NCI-H146 (cell line): ENCODE data around the gene LEO1.
"Not testable (repeated sequence)": the region's sequence is repeated elsewhere in the genome, so short reads cannot be mapped to it uniquely, and the experiment has no call there.

Experiments used
- DNase-seq: peaks from one replicate; lab custom pipeline; 2025; lab: John Stamatoyannopoulos, UW

The LEO1 gene

DNA sequence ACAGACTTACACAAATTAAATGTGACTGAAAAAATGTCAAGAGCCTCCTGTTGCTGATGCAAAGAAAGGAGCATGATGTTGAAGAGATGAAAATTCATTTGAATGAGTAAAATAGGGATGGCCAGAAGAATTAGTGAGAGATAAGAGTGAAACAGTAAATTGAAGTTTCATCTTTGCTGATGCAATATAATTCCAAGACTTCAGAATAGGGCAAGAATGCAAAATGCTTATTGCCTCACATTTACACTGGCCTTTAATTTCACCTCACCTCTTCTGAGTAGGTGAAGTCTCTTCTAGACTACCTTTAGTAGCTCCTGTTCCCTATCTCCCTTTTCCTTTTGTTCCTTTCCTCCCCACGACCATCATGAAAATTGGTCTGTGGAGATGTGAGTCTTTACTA is 32.1 kb upstream of the LEO1 start:
- DNase-seq: no peak

DNA sequence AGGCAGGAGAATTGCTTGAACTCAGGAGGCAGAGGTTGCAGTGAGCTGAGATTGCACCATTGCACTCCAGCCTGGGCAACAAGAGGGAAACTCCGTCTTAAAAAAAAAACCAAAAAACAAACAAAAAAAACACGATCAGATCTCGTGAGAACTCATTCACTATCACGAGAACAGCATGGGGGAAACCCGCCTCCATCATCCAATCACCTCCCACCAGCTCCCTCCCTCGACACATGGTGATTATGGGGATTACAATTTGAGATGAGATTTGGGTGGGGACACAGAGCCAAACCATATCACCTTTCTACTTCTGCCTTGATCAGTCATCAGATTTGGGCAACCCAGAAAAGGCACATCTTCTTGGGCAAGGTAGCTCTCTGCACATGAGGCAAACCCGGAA is 31.5 kb upstream of the LEO1 start:
- not testable (repeated sequence) for DNase-seq

DNA sequence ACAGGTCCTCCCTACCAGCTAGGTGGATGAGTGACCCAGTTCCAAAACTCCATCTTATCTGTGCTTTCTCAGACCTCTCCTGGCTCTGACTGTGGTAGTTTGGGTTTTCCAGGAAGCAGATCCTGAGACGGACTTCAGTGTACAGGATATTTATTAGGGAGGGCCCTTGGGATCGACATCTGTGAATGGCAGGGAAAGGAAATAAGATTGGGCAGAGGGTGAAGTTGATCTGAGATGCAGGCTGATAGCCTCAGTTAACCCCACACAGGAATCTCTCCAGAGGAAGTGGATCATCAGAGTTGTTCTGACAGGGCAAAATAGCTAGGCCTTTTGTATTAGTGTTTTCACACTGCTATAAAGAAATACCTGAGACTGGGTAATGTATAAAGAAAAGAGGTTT is 30.8 kb upstream of the LEO1 start:
- DNase-seq: no peak

DNA sequence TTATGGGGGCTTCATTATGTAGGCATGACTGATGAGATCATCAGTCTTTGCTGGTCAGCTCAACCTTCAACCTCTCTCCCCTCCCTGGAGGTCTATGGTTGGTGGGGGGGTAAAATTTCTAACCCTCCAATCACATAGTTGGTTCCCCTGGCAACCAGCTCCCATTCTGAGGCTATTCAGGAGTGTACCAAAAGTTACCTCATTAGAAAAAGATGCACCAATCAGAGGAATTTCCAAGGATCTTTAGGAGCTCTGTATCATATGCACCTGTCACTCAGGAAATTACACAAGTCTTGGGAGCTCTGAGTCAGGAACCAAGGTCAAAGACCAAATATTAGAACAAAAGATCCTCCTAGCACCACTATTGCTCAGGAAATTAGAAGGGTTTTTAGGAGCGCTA is 21.4 kb upstream of the LEO1 start:
- DNase-seq: no peak

DNA sequence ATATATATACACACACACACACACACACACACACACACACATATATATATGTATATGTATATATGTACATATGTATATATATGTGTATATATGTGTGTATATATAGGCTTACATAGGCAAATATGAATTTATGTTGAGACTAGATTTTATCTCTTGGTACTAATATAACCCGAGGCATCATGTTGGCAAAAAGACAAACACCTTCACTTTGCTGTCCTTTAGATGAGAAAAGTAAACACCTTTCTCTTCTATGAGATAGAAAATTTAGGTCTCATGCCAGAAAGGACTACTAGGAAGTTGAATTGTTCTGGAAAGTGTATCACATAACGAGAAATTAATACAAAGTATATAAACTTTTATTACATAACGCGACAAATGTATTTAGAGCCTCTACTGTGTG is 19.6 kb upstream of the LEO1 start:
- no peak for DNase-seq

DNA sequence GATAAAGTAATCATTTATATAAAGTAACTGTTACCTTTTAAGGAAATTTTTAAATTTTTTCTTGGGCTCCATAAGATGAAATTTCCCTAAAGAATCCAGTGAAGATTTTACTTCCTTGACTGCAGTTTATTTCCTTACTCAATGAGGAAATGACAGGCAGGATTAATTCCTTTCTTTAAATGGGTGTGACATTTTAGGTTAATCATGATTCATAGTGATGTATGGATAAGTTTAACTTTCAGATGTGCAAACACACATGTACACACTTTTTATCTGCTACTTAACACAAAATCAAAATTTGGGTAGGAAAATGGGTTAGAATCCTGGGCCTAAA is 11.2 kb upstream of the LEO1 start:
- DNase-seq: no peak

DNA sequence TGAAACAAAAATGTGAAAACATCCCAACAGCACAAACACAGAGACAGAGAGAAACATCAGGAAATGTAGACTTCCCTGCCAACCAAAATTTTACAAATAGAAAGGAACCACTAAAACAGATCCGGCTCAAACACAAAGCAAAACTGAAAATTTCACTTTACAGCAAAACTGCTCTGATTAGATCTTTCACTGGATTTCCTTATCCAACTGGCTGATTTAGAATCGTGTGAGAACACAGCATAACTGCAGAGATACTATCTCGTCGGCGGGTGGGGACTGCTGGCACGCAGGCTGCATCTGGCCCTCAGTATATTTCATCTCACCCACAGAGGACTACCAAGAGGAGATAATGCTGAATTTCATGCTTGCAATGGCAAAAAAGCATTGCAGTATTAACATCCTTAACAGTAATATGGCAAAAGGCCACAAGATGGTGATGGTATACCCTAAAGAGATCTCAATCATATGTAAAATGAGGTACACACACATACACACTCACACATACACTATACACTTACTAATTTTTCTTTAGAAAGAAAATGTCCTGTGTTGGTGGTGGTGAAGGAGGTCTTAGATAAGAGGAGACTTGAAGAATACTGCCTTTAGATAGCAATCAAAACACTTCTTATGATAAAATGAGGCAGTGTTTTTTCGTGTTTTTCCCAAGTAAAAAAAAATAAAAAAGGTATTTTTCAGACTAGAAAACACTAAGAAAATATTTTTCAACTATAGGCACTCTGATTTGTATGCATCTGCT is 10.6 kb upstream of the LEO1 start:
- DNase-seq: peak; percentile 37

DNA sequence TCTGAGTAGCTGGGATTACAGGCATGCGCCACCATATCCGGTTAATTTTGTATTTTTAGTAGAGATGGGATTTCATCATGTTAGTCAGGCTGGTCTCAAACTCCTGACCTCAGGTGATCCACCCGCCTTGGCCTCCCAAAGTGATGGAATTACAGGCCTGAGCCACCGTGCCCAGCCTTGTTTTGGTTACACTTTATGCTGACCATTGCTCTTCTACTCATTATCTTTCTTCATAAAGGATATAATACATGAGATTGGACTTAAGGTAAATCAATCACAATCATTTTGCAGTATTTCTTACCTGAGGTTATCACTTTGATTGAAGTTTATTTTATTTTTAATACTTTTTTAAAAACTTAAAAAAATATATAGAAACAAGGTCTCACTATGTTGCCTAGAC is 2.2 kb upstream of the LEO1 start:
- no peak for DNase-seq

DNA sequence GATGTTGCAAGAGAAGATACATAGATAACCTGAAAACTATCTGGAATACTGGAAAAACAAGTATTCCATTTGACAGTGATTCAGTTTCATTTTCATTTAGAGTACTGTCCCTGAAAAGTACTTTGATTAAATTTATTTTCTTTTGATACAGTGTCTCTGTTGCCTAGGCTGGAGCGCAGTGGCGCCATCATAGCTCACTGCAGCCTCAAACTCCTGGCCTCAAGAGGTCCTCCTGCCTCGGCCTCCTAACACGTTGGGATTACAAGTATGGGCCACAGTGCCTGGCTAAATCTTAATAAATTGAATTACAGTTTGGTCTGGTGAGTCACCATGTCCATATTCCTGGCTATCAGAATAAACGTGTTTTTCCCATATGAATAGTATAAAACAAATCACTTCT is 1.6 kb upstream of the LEO1 start:
- no peak for DNase-seq

DNA sequence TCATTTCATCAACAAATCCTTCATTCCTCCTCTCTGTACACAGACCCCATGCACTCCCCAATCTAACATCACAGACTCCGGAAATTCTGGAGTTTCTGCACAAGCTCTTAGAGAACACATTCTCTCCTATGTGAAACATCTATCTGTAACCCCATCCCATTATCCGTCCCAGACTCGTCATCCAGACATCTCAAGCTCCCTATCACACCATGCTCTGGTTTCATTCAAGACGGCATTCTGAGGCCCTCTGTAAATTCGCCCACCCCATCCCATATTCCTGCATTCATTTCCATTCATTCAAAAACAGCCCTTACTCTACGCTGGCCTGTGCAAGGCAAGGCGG is 575 bp downstream of the LEO1 start:
- no peak for DNase-seq

DNA sequence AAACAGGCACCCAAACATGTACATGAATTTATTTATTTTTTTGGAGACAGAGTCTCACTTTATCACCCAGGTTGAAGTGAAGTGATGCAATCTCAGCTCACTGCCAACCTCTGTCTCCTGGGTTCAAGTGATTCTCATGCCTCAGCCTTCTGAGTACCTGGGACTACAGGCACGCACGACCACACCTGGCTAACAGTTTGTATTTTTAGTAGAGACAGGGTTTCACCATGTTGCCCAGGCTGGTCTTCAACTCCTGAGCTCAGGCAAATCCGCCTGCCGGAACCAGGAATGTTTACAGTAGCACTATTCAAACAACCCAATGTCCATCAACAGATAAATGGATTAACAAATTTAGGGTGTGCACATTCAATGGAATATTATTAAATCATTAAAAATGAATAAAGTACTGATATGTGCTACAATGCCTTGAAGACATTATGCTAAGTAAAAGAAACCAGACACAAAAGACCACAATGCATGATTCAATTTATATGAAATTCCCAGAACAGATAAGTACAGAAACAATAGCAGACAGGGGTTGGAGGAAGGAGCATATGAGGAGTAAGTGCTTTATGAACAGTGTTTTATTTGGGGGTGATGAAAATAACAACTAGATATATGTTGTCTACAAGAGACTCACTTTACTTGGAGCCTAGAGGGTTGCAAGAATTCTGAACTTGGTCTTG is 1.3 kb downstream of the LEO1 start:
- peak; percentile 6 for DNase-seq

DNA sequence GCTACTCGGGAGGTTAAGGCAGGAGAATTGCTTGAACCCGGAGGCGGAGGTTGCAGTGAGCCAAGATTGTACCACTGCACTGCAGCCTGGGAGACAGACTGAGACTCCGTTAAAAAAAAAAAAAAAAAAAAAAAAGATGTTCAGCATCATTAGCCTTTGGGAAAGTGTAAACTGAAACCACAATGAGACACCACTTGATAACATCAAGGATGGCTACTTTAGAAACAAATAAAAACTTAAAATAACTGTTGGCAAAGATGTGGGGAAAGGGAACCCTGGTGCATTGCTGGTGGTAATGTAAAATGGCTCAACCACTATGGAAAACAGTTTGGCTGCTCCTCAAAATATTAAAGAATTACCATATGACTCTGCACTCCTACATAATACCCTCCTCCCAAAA is 1.9 kb downstream of the LEO1 start:
- no peak for DNase-seq

DNA sequence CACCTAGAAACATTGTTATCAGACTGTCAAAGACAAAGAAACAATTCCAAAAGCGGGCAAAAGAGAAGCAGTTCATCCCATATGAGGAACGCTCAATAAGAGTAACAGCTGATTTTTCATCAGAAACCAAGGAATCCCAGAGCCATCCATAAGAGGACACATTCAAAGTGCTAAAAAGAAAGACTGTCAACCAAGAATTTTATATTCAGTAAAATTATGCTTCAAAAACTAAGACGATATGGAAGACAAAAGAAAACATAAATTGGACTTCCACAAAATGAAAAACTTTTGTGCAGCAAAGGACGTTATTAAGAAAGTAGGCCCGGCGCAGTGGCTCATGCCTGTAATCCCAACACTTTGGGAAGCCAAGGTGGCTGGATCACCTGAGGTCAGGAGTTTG is 4.0 kb downstream of the LEO1 start:
- no peak for DNase-seq

DNA sequence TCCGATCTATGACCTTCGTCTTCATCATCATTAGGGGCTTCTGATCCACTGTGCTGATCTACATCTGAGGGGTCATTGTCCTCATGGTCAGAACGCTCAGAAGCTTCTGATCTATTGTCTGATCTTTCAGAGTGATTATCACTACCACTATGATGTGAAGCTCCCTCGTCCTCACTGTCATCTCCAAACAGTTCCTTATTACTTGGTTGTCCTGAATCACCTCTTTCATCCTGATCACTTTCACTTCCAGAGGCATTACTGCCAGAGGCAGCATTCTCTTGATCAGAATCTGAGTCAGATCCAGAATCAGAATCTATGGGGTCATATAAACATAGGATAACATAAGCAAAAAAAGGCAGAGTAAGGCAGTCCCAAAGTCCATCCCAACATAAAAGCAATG is 5.4 kb downstream of the LEO1 start:
- DNase-seq: no peak

DNA sequence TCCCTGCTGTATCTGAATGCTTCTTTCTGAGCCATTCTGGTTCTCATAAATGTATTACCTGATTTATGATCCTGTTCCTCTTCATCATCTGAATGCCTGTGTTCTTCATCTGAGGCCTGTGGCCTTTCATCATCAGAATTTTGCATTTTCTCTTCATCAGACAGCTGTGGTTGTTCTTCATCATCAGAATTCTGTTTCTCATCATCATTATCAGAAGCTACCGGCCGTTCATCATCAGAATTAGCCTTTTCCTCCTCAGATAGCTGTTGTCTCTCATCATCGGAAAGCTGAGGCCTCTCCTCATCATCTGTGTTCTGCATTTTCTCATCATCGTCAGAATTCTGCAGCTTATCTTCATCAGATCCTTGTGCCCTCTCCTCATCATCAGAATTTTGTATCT is 5.9 kb downstream of the LEO1 start:
- no peak for DNase-seq

DNA sequence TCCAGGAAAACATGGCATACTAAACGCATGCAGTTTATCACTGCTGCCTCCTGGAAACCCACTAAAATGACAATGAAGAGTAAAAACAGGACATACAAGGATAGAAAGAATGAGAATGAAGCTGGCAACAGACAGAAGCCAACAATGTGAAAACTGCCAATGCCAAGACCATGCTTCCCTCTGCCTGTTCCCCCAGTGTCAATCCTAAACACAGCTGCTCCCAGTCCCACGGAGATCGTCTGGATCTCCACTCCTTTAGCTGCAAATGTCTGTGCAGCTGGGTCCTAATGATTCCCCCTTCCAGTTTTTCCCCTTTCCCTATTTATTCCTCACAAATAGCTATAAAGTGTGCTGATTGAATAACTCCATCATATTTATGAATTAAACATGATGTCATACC is 16.1 kb downstream of the LEO1 start:
- no peak for DNase-seq

DNA sequence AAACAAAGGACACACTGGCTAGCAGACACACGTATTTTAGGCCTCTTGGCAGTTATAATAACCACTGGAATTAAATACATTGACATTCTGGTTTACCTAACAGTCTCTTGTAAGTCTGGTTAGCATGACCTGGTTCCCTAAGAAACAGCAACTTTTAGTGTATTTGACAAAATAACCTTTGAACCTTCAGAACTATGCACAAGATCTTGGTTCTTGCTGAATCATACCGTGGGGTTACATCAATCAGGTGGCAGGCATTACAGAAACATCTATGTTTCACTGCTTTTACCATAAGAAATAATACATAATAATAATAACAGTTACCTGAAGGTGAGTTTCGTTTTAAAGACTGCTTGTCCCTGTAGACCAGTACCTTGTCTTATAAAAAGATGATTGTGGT is 18.8 kb downstream of the LEO1 start:
- no peak for DNase-seq

DNA sequence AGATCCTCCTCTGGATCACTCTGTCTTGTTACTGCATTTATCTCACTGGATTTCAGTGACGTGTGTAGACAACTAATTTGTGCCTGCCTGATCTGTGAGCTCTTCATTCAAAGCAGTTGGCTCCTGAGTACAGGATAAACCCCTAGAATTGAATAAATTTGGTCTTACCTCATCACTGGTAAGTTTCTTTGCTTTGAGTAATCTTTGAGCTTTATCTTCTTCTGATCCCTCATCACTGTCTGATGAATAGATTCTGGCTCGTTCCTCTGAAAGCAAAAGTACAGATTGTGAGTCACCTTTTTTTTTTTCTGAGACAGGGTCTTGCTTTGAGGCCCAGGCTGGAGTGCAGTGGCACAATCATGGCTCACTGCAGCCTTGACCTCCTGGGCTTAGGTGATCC is 24.5 kb downstream of the LEO1 start:
- no peak for DNase-seq

DNA sequence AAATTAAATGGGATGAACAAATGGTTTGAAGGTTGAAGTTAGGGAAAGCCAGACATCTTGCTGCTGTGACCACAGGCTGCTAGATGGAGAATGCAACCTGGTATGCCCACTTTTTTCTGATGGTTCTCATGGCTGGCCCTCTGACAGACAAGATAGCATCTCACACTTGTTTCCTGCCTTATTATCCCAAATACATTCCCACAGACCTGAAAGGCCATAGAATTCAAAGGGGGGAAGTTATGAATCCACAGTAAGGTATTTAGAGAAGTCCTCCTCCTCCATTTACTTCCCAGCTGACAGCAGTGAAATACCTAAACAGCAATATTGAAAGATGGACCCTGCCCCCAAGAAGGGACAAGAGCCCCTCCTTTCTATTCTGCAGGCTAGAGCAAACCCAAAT is 32.4 kb downstream of the LEO1 start:
- DNase-seq: no peak

DNA sequence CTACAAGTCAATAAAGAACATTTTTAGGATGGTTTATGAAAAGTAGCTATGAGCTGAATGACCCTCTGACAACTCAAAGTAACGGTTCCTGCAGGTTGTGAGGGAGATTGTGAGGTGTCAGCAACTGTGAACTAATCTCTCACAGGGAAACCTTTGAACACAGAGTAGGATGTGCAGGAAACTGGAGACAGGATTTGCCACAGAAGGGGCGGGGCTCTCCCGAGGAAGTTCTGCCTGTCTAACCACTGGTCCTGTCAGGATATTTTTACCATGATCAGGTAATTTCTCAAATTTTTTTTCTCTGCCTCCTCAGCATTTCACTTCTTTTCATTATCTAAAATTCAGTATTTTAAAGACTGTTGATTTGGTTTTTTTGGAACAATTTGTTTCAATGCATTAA is 33.3 kb downstream of the LEO1 start:
- no peak for DNase-seq

DNA sequence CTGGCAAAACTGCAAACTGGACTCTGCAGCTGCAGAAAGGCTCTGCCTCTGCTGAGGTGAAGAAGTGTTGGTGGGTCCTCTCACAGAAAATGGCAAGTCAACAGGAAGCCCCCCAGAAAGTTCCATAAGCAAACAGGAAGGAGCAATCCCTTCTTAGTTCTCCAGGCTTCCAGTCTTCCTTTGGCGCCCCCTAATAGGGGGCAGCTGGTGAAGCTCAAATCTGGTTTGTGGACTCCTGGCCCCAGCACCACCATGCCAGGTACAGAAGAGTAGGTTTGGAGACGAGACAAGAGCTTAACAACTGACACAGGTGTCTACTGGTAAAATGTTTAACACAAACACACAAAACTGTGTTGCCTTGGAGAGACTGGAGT is 35.5 kb downstream of the LEO1 start:
- DNase-seq: no peak

DNA sequence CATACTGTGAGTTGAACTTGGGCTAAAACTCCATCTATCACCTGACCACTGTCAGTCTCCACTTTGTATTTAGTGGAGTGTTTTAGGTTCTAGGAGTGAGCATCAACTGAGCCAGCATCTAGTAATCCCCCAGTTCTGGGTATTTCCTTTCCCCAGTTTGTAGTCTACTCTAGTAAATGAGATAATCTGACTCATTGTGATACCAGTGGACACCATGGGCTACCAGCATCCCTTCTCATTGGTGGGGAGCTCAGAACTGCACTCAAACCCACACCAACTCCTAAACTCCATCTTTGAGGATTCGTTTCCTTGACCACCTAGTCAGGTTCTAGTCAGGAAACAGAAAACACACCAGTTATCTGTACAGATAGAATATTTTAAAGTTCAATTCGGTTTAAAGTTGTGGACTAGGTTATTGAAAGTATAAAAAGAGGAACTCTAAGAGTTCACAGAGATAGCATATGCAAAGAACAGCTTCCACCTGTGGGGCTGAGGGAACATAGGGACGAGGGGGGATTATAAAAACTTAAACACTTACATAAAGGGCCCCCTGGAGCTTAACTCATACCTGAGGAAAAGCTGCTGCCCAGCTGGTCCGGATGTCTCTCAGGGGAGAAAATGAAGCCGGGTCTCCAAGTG is 36.0 kb downstream of the LEO1 start:
- DNase-seq: no peak

DNA sequence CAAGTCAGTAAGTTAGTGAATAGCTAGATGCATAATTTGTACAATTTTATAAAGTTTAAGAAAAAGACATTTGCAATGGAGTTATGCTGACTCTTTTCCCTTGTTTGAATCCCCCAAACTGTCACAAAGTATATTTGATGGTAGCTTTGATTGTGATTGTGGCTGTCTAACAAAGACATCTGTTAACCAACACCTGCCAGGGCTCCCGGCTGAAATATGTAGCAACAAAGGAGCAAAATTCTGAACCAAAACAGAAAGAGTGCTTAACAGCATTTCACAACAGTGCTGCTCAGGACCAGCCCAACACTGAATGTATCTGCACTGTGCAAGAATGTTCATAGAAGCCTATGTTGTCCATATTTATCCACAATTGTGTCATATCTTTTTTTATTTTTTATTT is 39.4 kb downstream of the LEO1 start:
- no peak for DNase-seq

DNA sequence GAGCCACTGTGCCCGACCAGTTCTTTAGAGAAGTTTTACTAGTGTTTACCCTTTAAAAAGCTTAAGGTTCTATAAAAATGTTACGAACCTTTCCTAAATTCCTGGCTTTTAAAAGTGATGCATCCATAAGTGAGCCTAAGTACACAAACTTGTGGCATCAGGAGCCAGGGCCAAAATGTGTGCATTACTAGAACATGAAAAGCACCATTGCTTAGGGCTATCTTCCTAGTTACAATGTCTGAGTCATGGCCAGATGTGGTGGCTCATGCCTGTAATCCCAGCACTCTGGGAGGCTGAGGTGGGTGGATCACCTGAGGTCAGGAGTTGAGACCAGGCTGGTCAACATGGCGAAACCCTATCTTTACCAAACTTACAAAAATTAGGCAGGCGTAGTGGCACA is 39.9 kb downstream of the LEO1 start:
- no peak for DNase-seq
